HAP-1 (cell line): ENCODE results near the gene C22orf42.
"Not testable (repeated sequence)": the region's sequence is repeated elsewhere in the genome, so short reads cannot be mapped to it uniquely, and the experiment has no call there.

Source experiments
- DNase-seq, 2 experiments: peaks; one replicate each; pipeline ENCODE4 v3.0.0-alpha.2; 2016 to 2020; ENCODE audit warnings: low spot score in 2 of 2
- H3K27me3 ChIP-seq: fragments of 250-450 bp; sonication (Bioruptor Pico); 2 replicates; pipeline ENCODE4 v1.5.1; 2020; ENCODE audit warnings: low read depth, mild to moderate bottlenecking, moderate library complexity
- H3K36me3 ChIP-seq: fragments of 250-450 bp; sonication (Bioruptor Pico); replicated peaks from 2 replicates; pipeline ENCODE4 v1.5.1; 2020; ENCODE audit warnings: mild to moderate bottlenecking
- H3K4me1 ChIP-seq: fragments of 250-450 bp; sonication (Bioruptor Pico); 2 replicates; pipeline ENCODE4 v1.5.1; 2020; ENCODE audit warnings: mild to moderate bottlenecking
- H3K4me3 ChIP-seq: fragments of 250-450 bp; sonication (Bioruptor Pico); 2 replicates; pipeline ENCODE4 v1.5.1; 2020; ENCODE audit warnings: mild to moderate bottlenecking, moderate library complexity
- H3K9me3 ChIP-seq: fragments of 250-450 bp; sonication (Bioruptor Pico); 2 replicates; pipeline ENCODE4 v1.5.1; 2020; ENCODE audit warnings: mild to moderate bottlenecking, moderate library complexity
- in situ Hi-C: fragments of 300-500 bp; cut with MboI; formaldehyde crosslinking; loops from 3 replicates; pipeline ENCODE4 v1.14.3; 2020; ENCODE audit warnings: low sequenced_read_pairs, inconsistent platforms, mixed read lengths

C22orf42 gene

DNA sequence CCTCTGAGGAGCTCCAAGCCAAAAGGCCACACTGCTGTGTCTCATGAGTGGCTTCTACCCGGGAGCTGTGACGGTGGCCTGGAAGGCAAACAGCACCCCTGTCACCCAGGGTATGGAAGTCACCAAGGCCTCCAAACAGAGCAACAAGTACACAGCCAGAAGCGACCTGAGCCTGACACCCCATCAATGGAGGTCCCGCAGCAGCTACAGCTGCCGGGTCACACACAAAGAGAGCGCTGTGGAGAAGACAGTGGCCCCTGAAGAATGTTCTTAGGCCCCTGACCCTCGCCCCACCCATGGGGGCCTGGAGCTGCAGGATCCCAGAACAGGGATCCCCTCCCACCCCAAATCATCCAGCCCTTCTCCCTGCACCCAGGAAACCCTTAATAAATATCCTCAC lies 40.9 kb upstream of the C22orf42 start:
- DNase-seq: no peak
- Histone ChIP-seq H3K27me3 (peaks cover 5% of the 10 kb centered on the region), H3K36me3 (no peaks in the 10 kb centered on the region), H3K4me1 (no peaks in the 10 kb centered on the region), H3K9me3 (no peaks in the 10 kb centered on the region), H3K4me3 (no peak overlapping the region)
- in situ Hi-C loops: no loop called here

DNA sequence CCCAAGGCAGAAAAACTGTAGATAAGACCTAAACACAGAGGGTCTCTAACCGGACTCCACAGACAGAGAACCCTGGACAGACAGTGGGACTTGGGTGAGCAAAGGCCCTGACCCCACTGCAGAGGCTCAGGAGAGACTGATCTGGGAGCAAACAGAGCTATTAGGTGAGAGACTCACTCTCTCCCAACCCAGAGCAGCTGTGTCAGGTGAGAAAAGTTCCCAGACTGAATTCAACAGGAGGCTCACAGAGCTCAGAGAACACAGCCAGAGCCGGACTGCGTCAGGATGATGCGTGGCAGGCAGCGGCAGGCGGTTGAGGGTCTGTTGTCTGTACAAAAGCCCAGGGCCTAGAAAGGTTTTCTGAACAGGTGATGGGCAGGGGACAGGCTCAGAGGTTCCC lies 40.2 kb upstream of the C22orf42 start:
- no peaks in the 10 kb centered on the region for H3K4me1 ChIP-seq
- DNase-seq: no peak
- no peaks in the 10 kb centered on the region for H3K9me3 ChIP-seq
- H3K4me3 ChIP-seq: no peak overlapping the region
- H3K36me3 ChIP-seq: no peaks in the 10 kb centered on the region
- in situ Hi-C loops: no loop called here
- peaks cover 11% of the 10 kb centered on the region for H3K27me3 ChIP-seq

DNA sequence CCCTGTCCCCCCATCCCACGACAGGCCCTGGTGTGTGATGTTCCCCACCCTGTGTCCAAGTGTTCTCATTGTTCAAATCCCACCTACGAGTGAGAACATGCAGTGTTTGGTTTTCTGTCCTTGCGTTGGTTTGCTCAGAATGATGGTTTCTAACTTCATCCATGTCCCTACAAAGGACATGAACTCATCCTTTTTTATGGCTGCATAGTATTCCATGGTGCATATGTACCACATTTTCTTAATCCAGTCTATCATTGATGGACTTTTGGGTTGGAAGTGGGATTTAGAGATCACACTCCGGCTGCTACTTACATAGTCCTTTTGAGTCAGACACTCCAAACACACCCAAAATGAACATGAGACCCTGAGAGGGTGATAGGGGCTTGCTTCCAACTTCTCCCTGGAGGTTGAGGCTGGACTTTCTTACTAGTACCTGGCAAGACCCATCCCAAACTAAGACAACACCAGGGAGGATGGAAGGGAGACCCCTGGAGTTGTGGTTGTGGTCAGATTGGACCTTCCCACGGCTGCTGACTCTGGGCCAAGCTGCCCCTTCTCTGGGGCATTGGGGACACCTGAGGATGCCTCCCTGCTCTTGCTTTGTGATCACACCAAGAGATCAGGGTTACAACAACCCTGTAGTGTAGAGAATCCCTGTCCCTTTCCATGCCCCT lies 38.6 kb upstream of the C22orf42 start:
- DNase-seq, in situ Hi-C loops, H3K4me1 ChIP-seq: not testable (repeated sequence)

DNA sequence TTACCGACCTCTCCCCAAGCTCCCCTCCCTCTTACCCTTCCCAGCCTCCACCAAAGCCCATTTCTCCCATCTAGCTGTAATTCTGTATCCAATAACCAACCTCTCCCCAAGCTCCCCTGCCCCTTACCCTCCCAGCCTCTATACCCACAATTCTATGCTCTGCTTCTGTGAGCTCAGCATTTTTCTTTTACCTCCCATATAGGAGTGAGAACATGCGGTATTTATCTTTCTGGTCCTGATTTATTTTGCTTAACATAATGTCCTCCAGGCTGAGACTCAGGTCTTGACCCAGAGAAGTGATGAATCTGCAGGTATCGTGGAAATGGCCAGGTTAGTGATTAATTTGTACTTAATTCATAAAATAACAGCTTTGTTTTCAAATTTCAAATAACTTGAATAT lies 36.8 kb upstream of the C22orf42 start:
- H3K4me1 ChIP-seq, in situ Hi-C loops, DNase-seq, H3K4me3 ChIP-seq, H3K27me3 ChIP-seq, H3K9me3 ChIP-seq, H3K36me3 ChIP-seq: not testable (repeated sequence)

More for the DNA sequence above, 38.6 kb upstream of the C22orf42 start:
- H3K4me3 ChIP-seq, H3K9me3 ChIP-seq, H3K36me3 ChIP-seq: not testable (repeated sequence)
- peaks cover 11% of the 10 kb centered on the region for H3K27me3 ChIP-seq

DNA sequence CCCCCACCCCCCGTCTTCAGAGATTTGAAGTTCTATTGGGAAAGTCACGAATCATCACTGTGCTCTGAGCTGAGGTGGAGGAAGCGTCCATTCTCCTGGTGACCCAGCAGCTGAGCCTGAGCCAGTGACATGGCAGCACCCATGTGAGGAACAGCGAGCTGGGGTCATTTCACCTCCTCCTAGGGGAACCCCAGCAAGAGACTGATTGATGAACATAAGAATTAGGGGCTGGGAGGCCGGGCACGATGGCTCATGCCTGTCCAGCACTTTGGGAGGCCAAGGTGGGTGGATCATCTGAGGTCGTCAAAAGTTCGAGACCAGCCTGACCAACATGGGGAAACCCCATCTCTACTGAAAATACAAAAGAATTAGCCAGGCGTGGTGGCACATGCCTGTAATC lies 34.2 kb upstream of the C22orf42 start:
- DNase-seq, H3K4me1 ChIP-seq, H3K36me3 ChIP-seq, H3K9me3 ChIP-seq, in situ Hi-C loops, H3K27me3 ChIP-seq, H3K4me3 ChIP-seq: not testable (repeated sequence)

DNA sequence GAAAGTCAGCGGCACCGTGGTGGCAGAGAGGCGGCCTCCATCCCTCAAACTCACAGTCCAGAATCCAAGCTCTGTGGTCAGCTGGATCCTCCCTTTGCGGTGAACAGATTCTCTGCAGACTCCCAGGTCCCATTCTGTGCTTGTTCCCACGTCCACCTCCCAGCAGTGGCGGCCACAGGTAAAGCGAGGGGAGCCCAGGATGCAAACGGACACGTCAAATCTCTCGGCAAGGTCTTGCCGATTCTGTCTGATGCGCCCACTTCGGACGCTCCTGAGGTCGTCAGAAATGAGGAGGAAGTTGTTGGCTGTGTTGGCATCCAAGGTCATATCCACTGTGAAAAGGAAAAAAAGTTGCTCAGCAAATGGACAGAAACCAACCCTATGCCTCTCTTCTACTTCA lies 31.9 kb upstream of the C22orf42 start:
- H3K9me3 ChIP-seq, H3K36me3 ChIP-seq, DNase-seq, in situ Hi-C loops, H3K4me1 ChIP-seq, H3K4me3 ChIP-seq, H3K27me3 ChIP-seq: not testable (repeated sequence)

DNA sequence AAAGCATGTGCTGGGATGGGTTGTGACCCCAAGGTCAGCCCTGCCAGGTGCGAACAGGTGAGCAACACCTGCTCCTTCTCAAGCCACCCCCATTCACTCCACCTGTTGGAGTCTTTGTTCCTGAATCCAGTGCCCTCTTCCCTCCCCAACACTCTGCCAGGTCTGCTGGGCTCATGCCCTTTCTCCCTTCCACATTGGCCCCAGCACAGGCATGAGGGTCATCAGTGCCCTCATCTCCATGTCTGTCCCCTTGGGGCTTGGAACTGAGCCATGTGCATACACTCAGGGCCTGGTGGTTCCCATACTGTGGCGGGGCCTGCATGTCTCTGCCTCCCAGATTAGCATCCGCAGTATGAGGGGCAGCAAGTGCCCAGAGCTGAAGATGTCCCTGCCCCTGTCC lies 26.7 kb upstream of the C22orf42 start:
- peaks cover 2% of the 10 kb centered on the region for H3K27me3 ChIP-seq
- no peak for DNase-seq
- in situ Hi-C loops: no loop called here

DNA sequence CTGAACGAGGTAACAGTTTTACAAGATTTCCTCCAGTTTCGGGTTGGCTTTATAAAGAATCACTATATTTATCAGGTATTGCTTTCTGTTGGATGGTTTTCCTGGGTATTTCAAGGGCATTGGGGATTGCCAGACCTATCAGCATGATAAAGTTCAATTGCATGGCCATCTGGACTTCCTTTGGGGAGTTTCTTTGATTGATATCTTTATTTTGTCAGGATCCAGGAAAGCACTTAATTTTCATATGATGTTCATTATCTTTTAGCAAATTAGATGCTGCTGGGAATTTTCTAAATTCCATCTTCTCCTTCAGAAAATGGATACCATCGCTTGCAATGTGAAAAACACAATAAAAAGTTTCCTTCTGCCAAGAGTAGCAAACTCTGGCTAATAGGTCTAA lies 24.5 kb upstream of the C22orf42 start:
- H3K4me3 ChIP-seq: no peak overlapping the region
- H3K4me1 ChIP-seq: no peaks in the 10 kb centered on the region
- H3K36me3 ChIP-seq: no peaks in the 10 kb centered on the region
- no peaks in the 10 kb centered on the region for H3K9me3 ChIP-seq
- no peak for DNase-seq
- peaks cover 8% of the 10 kb centered on the region for H3K27me3 ChIP-seq
- in situ Hi-C loops: no loop called here

More for the DNA sequence above, 26.7 kb upstream of the C22orf42 start:
- H3K9me3 ChIP-seq: no peaks in the 10 kb centered on the region
- H3K4me3 ChIP-seq: no peak overlapping the region
- H3K4me1 ChIP-seq: no peaks in the 10 kb centered on the region
- H3K36me3 ChIP-seq: no peaks in the 10 kb centered on the region

DNA sequence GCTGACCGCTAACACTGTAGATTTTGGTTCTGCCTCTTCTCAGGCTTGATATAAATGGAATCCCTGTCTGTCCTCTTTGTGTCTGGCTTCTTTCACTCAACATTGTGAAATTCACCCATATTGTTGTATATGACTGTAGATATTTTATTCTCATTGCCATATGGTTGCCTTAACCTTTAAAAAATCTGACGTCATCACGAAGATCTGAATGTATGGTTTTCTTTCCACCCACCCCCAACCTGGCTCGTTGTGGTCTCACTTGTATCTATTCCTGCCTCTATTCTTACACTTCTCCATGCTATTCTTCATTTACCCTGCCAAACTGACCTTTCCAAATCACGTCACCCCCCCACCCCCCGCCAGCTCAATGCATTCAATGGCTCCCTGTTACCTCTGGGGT lies 21.9 kb upstream of the C22orf42 start:
- no peak for DNase-seq
- peaks cover 11% of the 10 kb centered on the region for H3K27me3 ChIP-seq
- no peak overlapping the region for H3K4me3 ChIP-seq
- H3K36me3 ChIP-seq: no peaks in the 10 kb centered on the region
- H3K9me3 ChIP-seq: no peaks in the 10 kb centered on the region
- in situ Hi-C loops: no loop called here
- no peaks in the 10 kb centered on the region for H3K4me1 ChIP-seq

DNA sequence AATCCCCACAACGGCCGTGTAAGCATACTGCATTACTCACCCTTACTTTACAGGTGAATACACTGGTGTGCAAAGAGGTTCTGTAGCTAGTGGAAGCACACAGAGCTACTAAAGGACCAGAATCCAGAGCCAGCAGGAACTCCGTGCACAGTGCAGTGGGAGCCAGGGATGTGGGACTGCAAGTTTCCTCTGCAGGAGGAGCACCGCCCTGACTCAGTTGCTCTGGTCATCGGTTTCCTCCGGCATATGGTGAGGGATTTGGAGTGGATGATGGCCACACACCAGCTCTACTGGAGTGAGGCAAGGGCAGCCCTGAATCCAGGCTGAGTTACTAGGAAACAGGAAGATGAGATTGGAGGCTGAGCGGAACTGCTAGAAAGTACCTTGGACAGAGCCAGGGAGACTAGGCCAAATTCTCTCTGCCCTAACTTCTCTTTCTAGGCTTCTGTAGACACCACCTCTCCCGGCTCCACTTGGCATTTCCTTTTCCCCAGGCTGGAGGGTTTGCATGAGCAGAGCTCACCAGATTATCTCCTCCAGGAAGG lies 18.2 kb upstream of the C22orf42 start:
- in situ Hi-C loops: no loop called here
- Histone ChIP-seq H3K4me3 (no peak overlapping the region), H3K4me1 (no peaks in the 10 kb centered on the region), H3K36me3 (no peaks in the 10 kb centered on the region), H3K9me3 (no peaks in the 10 kb centered on the region), H3K27me3 (peaks cover 23% of the 10 kb centered on the region)
- no peak for DNase-seq

DNA sequence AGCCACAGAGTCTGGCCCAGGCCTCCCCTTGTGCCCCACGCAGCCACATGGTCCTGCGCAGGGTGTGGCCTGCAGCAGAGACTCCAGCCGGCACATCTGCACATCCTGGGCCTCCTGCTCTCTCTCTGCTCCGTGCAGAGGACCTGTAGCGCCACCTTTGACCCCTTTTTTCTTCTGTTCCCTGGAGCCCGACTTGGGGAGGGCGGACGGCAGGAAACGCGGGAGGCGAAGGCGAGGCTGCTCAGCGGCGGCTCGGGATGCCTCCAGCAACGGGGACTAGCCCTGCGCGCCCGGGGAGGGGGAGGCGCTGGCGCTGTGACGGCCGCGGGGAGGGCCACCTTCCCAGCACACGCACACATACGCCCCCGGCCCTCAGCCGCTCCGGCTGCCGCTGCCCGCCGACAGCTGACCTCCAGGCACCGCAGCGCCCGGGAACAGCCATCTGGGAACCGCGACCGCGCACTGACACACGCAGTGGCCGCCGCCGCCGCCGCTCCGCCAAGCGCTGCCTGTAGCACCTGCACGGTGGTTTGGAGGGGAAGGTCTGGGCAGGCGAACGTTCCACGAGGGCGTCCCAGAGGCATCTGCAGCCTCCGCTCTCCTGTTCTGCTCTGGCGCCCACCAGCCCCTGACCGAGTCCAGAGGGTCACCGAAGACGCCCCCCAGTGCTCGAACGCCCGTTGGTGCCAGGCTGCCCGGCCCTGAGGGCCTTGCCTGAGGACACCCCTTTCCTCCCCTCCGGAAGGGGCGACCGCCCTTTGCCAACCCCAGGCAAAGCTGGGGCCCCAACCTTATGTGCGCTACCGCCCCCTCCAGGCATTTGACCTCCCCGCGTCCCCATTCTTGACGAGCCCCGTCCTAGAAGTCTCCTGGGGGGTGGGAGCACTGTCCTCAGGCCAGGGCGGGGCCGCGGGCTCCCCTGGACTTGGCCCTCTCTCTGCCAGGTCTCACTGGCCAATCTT lies 16.9 kb upstream of the C22orf42 start:
- no peak for DNase-seq
- H3K4me3 ChIP-seq: no peak overlapping the region
- no peaks in the 10 kb centered on the region for H3K9me3 ChIP-seq
- H3K36me3 ChIP-seq: no peaks in the 10 kb centered on the region
- peaks cover 22% of the 10 kb centered on the region for H3K27me3 ChIP-seq
- in situ Hi-C loops: no loop called here
- H3K4me1 ChIP-seq: no peaks in the 10 kb centered on the region

DNA sequence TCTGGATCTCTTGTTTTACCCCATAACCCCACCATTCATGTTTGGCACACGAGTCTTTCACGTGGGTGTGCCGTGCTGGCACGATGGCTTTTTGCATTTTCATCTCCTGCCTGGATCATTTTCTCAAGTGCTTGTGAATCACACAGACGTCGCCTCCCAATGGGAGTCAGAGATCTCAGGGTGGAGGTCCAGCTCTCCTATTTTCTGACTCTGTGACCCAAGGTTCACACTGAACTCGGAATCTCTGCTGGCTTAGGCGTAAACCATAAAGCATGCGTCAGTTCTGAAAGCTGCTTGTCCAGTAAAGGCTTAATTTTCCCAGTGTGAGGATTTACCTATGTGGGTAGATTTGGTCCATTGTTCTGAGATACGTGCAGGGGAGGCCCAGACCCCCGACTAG lies 16.0 kb upstream of the C22orf42 start:
- no peak for DNase-seq
- Histone ChIP-seq H3K4me1 (no peaks in the 10 kb centered on the region), H3K4me3 (no peak overlapping the region), H3K27me3 (peaks cover 20% of the 10 kb centered on the region), H3K9me3 (no peaks in the 10 kb centered on the region), H3K36me3 (no peaks in the 10 kb centered on the region)
- in situ Hi-C loops: no loop called here

DNA sequence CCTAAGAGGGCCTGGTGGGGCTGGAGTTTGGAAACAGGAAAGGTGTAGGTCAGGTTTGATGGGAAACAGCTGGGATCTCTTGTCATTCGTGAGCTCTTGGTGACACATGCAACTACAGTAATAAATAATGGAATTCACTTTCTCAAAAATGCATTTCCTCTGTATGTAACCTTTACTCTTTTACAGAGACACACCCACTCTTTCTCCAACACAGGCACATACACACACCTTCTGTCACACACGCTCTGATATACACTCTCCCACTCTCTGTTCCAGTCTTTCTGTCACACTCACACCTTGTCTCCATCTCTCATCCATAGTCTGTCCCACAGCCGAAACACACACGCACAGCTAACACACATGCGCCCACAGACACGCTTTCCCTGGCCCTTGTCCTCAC lies 6.6 kb upstream of the C22orf42 start:
- peaks cover 9% of the 10 kb centered on the region for H3K27me3 ChIP-seq
- DNase-seq: no peak
- no peak overlapping the region for H3K4me3 ChIP-seq
- in situ Hi-C loops: no loop called here
- H3K36me3 ChIP-seq: no peaks in the 10 kb centered on the region
- H3K9me3 ChIP-seq: no peaks in the 10 kb centered on the region
- no peaks in the 10 kb centered on the region for H3K4me1 ChIP-seq
